GM23338 (cell line): ENCODE results near the gene NSG1.

Experiments used
- CTCF ChIP-seq, 2 experiments: fragments of 200-600 bp in 1 of 2; sonication (generic) in 1 of 2; conservative IDR thresholded peaks; 2 replicates each; pipeline versions ENCODE4 v1.5.1 to v1.6.1; 2016 to 2017; ENCODE audit warnings: antibody characterized with exemption in 2 of 2, low read depth in 2 of 2, mild to moderate bottlenecking in 2 of 2, moderate library complexity in 1 of 2
- EZH2 ChIP-seq: fragments of 200-600 bp; sonication (generic); IDR thresholded peaks from one replicate; pipeline ENCODE4 v1.8.0; 2017; ENCODE audit warnings: antibody characterized with exemption, mild to moderate bottlenecking, low read depth; ENCODE audit not compliant: unreplicated experiment
- EZH2phosphoT487 ChIP-seq: fragments of 200-600 bp; sonication (generic); IDR thresholded peaks from one replicate; pipeline ENCODE4 v1.8.1; 2018; ENCODE audit warnings: antibody characterized with exemption; ENCODE audit not compliant: unreplicated experiment
- REST ChIP-seq: IDR thresholded peaks from one replicate; pipeline ENCODE4 v1.6.1; 2018; ENCODE audit warnings: antibody characterized with exemption; ENCODE audit not compliant: unreplicated experiment

- TF ChIP-seq EZH2 (no peak), CTCF (conservative IDR thresholded peaks at IDR 0.05; ENCODE audit: low read depth in 2 of 2) (no peak), EZH2phosphoT487 (no peak), REST (no peak)
Measured at GRCh38 chr4:4443821-4444220, 56.9 kb downstream of the NSG1 start.
